ENCODE measurements around the gene PLXNB3.

- TF ChIP-seq POLR2AphosphoS5 (IDR thresholded peaks at IDR 0.05; ENCODE audit: low read depth, low read length): peak; percentile 62
- TF ChIP-seq CTCF (IDR thresholded peaks at IDR 0.05): no peak
- no peak for TF ChIP-seq SIN3A (IDR thresholded peaks at IDR 0.05; ENCODE audit: borderline replicate concordance, insufficient read depth, low read depth, low read length)
These were observed 54.7 kb downstream of the PLXNB3 start for GRCh38 chrX:153818571-153819383.
